Astrocyte of the spinal cord (primary cell): ENCODE measurements around the gene DEGS1.

Source experiments
- DNase-seq: peaks from one replicate; pipeline ENCODE4 v3.0.0; 2011; ENCODE audit warnings: low read depth, low spot score
- H3K4me3 ChIP-seq: 2 replicates; pipeline ENCODE4 v1.5.1; 2011; ENCODE audit warnings: low read depth, mild to moderate bottlenecking, low read length, moderate library complexity
- in situ Hi-C: cut with HindIII; loops from 2 replicates; pipeline ENCODE4 v1.10.0; 2017; ENCODE audit warnings: low sequenced_read_pairs
- TF ChIP-seq, protein P1 (sequence below): IDR thresholded peaks from 2 replicates; pipeline ENCODE4 v1.5.1; 2012; ENCODE audit warnings: low read depth, mild to moderate bottlenecking, low read length, inconsistent platforms

Gene DEGS1

GRCh38 chr1:224219612-224220059, 36.6 kb downstream of the DEGS1 start:
- DNase-seq, result no peak
- H3K4me3 ChIP-seq, result no peak overlapping the region
- in situ Hi-C loops, result no loop called here
- TF ChIP-seq, protein P1, sequence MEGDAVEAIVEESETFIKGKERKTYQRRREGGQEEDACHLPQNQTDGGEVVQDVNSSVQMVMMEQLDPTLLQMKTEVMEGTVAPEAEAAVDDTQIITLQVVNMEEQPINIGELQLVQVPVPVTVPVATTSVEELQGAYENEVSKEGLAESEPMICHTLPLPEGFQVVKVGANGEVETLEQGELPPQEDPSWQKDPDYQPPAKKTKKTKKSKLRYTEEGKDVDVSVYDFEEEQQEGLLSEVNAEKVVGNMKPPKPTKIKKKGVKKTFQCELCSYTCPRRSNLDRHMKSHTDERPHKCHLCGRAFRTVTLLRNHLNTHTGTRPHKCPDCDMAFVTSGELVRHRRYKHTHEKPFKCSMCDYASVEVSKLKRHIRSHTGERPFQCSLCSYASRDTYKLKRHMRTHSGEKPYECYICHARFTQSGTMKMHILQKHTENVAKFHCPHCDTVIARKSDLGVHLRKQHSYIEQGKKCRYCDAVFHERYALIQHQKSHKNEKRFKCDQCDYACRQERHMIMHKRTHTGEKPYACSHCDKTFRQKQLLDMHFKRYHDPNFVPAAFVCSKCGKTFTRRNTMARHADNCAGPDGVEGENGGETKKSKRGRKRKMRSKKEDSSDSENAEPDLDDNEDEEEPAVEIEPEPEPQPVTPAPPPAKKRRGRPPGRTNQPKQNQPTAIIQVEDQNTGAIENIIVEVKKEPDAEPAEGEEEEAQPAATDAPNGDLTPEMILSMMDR, result no peak

DNA sequence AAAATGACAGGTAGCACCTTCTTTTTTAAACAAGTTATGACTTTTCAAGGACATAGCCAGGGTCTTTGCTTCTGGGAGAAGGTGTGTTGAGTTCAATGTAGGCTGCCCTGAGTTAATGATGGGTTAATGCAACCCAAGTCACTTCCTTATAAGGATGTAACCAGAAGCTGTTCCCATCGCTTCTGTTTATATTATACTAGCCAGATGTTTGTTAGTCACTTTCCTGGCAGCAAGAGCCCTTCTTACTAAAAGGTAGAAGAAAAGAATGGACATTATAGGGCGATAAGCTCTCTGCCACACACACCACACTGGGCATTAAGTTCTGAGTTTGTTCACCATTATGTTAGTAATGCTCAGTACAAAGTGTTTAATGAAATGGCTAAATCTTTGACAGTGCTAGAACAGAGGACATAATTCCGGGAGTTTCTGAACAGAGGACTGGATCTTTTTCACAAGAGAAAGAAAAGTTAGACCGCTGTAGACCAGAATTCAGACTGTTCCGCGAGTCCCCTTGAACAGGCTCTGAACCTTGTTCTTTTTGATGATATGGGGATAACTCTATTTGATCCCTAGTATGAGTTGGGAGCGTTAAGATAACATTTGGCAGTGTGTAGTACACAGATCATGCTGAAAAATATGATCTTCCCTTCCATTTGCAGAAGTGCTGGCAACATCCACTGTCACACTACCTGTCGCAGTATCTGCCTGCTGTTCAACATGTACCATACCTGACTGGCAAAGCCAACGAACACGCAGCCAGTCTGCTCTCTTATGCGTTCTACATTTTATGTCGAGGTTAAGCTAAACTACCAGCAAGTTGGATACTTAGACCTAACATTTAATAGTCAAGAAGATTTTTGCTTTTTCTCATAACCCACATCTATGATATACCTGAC, 41.0 kb downstream of the DEGS1 start:
- in situ Hi-C loops, result no loop called here
- DNase-seq, result peak; percentile 92
- no peak overlapping the region for H3K4me3 ChIP-seq
- TF ChIP-seq, protein P1, result no peak

GRCh38 chr1:224226849-224227502, 43.9 kb downstream of the DEGS1 start:
- no peak overlapping the region for H3K4me3 ChIP-seq
- no peak for DNase-seq
- in situ Hi-C loops, result no loop called here
- TF ChIP-seq, protein P1, result no peak

DNA sequence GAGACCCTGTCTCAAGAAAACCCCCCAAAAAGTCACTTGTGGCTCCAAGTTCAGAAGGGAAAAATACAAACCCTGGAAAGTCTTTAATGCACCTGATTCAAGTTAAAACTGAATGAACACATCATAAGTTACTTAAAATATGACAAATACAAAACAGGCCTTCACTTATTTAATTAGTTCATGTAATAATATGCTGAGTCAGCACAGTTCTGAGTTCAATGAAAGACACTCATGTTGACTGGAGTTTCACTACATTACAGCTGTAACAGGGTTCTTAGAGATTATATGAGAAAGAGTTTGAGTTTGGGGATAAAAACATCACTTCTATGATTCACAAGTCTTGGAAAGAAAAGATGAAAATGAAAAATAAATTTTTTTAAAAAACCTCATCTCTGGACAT, 51.0 kb downstream of the DEGS1 start:
- H3K4me3 ChIP-seq, result no peak overlapping the region
- in situ Hi-C loops, result no loop called here
- TF ChIP-seq, protein P1, result no peak

GRCh38 chr1:224235813-224236493, 52.9 kb downstream of the DEGS1 start:
- TF ChIP-seq, protein P1, result no peak
- in situ Hi-C loops, result no loop called here

More for the DNA sequence above, 51.0 kb downstream of the DEGS1 start:
- no peak for DNase-seq

GRCh38 chr1:224237119-224237881, 54.3 kb downstream of the DEGS1 start:
- in situ Hi-C loops, result no loop called here
- H3K4me3 ChIP-seq, result no peak overlapping the region
- no peak for DNase-seq
- TF ChIP-seq, protein P1, result no peak

More at GRCh38 chr1:224235813-224236493, 52.9 kb downstream of the DEGS1 start:
- no peak overlapping the region for H3K4me3 ChIP-seq
- DNase-seq, result no peak
